ENCODE results near the gene REEP1. TPM values are rescaled to one million over a fixed set of nuclear protein-coding genes. Genes with fewer than 3 reads are reported as not detected.
A peak's percentile ranks its signal among the peaks of the same experiment; 100 is the strongest.

REEP1 gene
- polyA plus RNA-seq, 2 of the 4 experiments (the other 2 are of a cell fraction), result 0.30 to 0.45 TPM

- WGBS (ENCODE audit: missing lambda C conversion rate), result 92% methylated on average over 1 of the region's 1 CpG
- no peaks in the 10 kb centered on the region for H3K9me3 ChIP-seq
- POLR2A ChIA-PET, result interaction anchor here (2.3 kb wide), 1 partner anchor 9 kb away, joined by 12 read pairs; the partner anchor contains the start of gene IMMT
- no peak overlapping the region for H3K27ac ChIP-seq
- H3K4me1 ChIP-seq, result peaks cover 27% of the 10 kb centered on the region
- H3K4me2 ChIP-seq, result no peak overlapping the region
- no peak for FAIRE-seq
- ATAC-seq, result peak; percentile 39 to 53; a peak in 3 of 6 replicates
- no peak overlapping the region for H3K4me3 ChIP-seq
- no peak for TF ChIP-seq NFE2L2 (conservative IDR thresholded peaks at IDR 0.05; ENCODE audit: low read length)
- TF ChIP-seq ELK1 (IDR thresholded peaks at IDR 0.05; ENCODE audit: low read depth, low read length), result no peak
- TF ChIP-seq GATA3 (IDR thresholded peaks at IDR 0.05; ENCODE audit: borderline replicate concordance), result no peak
- no peak for TF ChIP-seq ZSCAN20 (CRISPR knock-in tag; IDR thresholded peaks at IDR 0.05)
- no peak for TF ChIP-seq RAD21 (conservative IDR thresholded peaks at IDR 0.05 in 1 of 2, IDR thresholded peaks at IDR 0.05 in 1 of 2)
- CTCF ChIA-PET, result interaction anchor here (0.8 to 1.1 kb wide), 2 partner anchors 9 to 434 kb away, joined by 3 read pairs; no protein-coding TSS in a partner anchor
- DNase-seq (ENCODE audit: low read depth in 1 of 2, low spot score in 1 of 2), result no peak
Observed at GRCh38 chr2:86185517-86186212, 151.8 kb downstream of the REEP1 start.

GRCh38 chr2:86176597-86176996 is 160.8 kb downstream of the REEP1 start:
- POLR2A ChIA-PET, result no interaction called here
- no peak for TF ChIP-seq PBX3 (IDR thresholded peaks at IDR 0.05)
- no peak for TF ChIP-seq JUNB (IDR thresholded peaks at IDR 0.05)
- no peak for TF ChIP-seq TFCP2L1 (CRISPR knock-in tag; IDR thresholded peaks at IDR 0.05)
- no peak for TF ChIP-seq RARB (CRISPR knock-in tag; IDR thresholded peaks at IDR 0.05)
- TF ChIP-seq EP300 (IDR thresholded peaks at IDR 0.05), result no peak
- no peak for TF ChIP-seq FOSL2 (IDR thresholded peaks at IDR 0.05)
- TF ChIP-seq FOSL2 (CRISPR knock-in tag; IDR thresholded peaks at IDR 0.05), result no peak
- no peak for TF ChIP-seq HOXB13 (CRISPR knock-in tag; IDR thresholded peaks at IDR 0.05; ENCODE audit: low read depth)
- TF ChIP-seq HOXA7 (CRISPR knock-in tag; IDR thresholded peaks at IDR 0.05), result no peak
- TF ChIP-seq CEBPB (IDR thresholded peaks at IDR 0.05), result no peak
- TF ChIP-seq MAFK (IDR thresholded peaks at IDR 0.05; ENCODE audit: partially characterized antibody), result no peak
- no peak for TF ChIP-seq BCL3 (IDR thresholded peaks at IDR 0.05)
- TF ChIP-seq SREBF2 (IDR thresholded peaks at IDR 0.05), result no peak
- TF ChIP-seq MAX (IDR thresholded peaks at IDR 0.05), result no peak
- TF ChIP-seq CBX8 (IDR thresholded peaks at IDR 0.05), result no peak
- TF ChIP-seq CHD4 (IDR thresholded peaks at IDR 0.05; ENCODE audit: borderline replicate concordance), result no peak
- no peak for TF ChIP-seq USF2 (IDR thresholded peaks at IDR 0.05)
- no peak for TF ChIP-seq TP53 (CRISPR knock-in tag; IDR thresholded peaks at IDR 0.05)

More at GRCh38 chr2:86176597-86176996, 160.8 kb downstream of the REEP1 start:
- H3K9me3 ChIP-seq, result no peaks in the 10 kb centered on the region
- FAIRE-seq (peak; percentile 23), ATAC-seq (no peak), DNase-seq (ENCODE audit: low read depth in 1 of 2, low spot score in 1 of 2) (no peak)
- CTCF ChIA-PET, result interaction anchor here (0.9 to 1.5 kb wide), 4 partner anchors 8 to 291 kb away, joined by 3 to 6 read pairs (median 4); no protein-coding TSS in a partner anchor
- H3K4me2 ChIP-seq, result no peak overlapping the region
- no peak overlapping the region for H3K27ac ChIP-seq
- H3K4me3 ChIP-seq, result no peak overlapping the region
- H3K4me1 ChIP-seq, result no peaks in the 10 kb centered on the region
